Eye (tissue), 1 donor: ENCODE data around the gene SLC25A51.
"Not testable (repeated sequence)": the region's sequence is repeated elsewhere in the genome, so short reads cannot be mapped to it uniquely, and the experiment has no call there.

Source experiments
- DNase-seq: peaks from one replicate; pipeline ENCODE4 v3.0.0-alpha.2; 2015

The SLC25A51 gene

DNA sequence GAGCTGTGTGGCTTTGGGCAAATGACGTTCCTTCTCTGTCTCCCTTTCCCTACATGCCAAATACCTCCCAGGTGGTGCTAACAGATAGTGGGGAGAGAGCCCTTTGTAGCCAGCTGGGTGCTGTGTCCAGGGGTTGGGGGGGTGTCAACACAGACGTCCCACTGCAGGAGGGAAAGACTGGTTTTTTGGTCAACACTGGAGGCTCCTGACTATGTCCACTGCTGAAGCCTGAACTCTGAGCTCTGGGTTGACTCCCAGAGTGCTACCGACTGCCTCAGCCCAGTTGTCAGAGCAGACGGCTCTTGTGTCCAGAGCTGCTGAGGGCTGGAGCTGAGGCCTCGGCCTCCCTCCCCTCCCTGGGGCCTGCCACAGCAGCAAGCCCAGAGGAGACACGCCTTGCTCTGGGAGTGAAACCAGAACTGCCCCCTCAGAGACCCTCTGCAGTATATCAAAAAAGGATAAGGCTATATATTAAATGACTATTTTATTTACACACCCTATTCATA, 14.8 kb upstream of the SLC25A51 start:
- no peak for DNase-seq

GRCh38 chr9:37917801-37918664, 14.1 kb upstream of the SLC25A51 start:
- DNase-seq, result no peak

GRCh38 chr9:37917313-37917731, 13.4 kb upstream of the SLC25A51 start:
- no peak for DNase-seq

DNA sequence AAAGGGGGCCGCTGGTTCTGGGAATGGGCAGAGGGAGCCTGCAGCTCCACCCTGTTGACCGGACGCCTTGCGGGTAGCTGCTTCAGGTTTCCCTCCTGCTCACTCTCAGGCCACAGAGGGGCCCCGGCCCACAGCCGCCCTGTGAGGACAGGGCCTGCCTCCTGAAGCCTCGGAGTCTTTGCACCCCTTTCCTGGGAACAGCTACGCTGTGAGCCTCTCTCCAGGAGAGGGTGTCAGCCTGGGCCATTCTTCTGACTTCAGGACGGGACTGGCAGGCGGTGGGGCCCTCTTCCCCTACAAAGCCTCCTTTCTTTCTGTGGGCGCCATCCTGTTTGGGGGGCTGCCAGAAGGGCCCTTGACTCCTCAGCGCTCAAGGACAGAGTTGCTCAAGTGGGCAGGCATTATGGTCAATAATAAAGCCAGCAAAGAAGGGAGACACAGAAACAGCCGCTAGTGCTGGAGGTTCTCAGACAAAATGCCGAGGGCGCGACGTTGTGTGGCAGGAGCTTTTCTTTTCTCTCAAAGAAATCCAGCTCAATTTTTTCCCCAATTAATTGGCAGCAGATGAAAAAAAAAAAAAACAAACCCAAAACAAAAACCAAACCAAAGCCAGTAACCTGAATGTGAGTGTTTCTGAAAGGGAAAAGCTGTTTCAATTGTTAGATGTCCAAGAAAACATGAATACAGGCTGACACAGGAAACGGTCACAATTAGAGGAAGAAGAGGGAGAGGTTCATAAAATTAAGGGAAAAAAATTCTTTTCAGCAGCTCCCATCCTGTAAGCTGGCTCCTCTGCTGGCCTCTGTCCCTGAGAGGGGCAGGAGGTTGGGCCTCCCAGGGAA, 12.8 kb upstream of the SLC25A51 start:
- DNase-seq, result no peak

DNA sequence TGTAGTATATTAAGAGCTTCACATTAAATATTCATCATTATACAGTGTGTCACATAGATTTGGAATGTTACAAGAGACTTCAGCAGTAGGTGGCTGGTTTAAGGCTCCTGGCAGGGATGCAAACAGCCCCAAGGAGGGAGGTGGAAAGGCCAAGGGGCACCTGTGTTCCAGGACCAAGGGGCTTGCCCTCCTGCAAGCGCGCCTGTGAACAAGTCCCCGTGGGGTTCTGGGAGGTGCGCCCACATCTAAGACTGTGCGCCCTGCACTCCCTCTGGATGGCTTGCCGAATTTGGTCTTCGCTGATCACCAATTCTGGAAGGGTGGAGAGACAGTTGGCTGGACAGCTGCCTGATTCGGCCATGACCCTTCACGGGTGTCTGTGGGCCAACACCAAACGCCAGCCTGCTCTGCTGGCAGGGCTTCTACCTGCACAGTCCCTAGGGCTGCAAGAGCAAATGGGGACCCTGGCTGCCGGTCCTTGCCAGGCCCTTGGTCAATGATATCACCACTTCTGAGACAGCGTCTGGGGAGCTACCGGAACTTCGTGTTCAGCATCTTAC, 12.1 kb upstream of the SLC25A51 start:
- DNase-seq, result no peak

GRCh38 chr9:37914701-37915358, 10.9 kb upstream of the SLC25A51 start:
- DNase-seq, result no peak

GRCh38 chr9:37914154-37914551, 10.2 kb upstream of the SLC25A51 start:
- DNase-seq, result no peak

DNA sequence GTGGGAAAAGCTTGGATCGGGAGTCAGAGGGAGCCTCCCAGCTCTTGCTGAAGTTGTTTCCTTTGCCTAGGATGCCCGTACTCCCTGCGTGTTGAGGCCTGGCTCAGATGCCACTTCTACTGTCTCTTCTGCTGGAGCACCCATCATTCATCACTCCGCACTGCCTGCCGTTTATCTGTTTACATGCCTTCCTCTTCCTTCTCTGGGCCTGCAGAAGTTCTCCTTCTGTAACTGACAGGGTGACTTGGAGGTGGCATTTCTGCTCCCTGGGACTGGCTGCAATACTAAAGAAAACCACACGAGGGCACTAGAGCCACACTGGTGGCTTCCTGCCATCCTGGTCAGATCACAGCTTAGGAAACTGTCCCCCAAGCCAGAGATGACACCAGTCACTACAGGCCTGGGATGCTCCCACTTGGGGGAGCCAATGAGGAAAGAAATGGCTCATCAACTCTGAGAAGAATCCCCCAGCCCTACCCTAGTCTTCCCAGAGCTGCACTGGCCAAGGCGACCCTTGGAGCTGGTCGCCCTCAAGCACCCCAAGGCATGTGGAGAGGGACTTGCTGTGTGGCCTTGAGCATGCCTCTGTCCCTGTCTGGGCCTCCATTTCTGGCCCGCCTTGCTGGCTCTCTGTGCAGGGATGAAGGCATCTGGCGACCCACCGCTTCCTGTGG, 9.7 kb upstream of the SLC25A51 start:
- DNase-seq, result peak; percentile 97

- no peak for DNase-seq
Observed at GRCh38 chr9:37911271-37911681, 7.3 kb upstream of the SLC25A51 start.

DNA sequence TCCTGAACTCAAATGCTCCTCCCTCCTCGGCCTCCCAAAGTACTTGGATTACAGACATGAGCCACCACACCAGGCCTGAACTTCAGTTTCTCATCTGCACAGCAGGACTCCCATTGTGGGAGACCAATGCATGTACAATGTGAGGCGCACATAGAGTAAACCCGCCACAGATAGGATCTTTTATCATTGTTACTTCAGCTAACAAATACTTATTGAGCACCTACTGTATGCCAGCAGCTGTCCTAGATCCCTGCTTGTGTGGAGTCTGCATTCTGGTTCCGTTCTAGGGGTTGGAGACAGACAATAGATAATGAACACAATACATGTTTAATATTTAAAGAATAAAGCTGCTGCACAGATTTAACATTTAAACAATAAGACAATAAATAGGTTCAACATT, 6.3 kb upstream of the SLC25A51 start:
- no peak for DNase-seq

DNA sequence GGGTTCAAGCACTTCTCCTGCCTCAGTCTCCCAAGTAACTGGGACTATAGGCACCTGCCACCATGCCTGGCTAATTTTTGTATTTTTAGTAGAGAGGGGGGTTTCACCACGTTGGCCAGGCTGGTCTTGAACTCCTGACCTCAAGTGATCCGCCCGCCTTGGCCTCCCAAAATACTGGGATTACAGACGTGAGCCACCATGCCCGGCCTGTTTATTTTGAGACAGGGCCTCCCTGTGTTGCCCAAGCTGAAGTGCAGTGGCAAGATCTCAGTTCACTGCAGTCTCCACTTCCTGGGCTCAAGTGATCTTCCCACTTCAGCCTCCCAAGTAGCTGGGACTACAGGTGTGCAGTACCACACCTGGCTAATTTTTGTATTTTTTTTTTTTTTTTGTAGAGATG, 5.9 kb upstream of the SLC25A51 start:
- DNase-seq, result not testable (repeated sequence)

DNA sequence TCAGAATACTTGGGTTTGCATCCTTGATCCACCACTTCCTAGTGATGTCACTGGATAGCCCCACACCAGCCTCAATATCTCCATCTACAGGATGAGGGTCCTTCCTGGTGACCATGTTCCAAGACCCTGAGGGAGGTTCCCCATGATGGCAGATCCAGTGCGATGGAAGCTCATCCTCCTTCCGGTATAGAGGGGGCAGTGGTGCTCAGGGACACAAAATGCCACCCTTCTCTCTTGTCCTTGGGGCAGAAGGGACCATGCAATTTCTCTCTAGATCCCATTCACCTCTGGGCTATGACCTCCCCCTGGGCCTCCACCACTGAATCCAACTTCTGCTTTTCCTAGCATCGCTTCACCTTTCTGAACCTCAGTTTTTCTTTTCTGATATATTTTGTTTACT, 5.4 kb upstream of the SLC25A51 start:
- no peak for DNase-seq

DNA sequence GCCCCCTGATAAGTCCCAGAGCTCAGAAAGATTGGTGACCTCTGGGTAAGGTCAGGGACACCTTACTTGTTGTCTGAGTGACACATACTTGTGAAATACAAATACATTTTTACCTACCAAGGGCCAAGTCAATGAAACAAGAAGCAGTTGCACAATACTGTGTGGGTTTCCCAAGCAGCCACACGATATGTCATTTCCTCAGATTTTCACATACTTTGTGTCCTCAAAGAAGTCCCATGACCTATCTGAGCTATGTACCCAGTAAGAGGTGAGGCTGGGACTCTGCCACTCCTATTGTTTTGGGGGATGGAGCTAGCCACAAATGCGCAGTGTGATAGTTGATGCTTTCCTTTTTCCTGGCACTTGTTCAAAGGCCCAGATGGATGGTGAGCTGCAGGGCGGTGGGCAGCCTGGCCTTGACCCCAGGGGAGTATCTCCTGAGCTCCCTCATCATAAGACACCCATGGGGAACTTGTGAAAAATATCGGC, 4.8 kb upstream of the SLC25A51 start:
- DNase-seq, result no peak

DNA sequence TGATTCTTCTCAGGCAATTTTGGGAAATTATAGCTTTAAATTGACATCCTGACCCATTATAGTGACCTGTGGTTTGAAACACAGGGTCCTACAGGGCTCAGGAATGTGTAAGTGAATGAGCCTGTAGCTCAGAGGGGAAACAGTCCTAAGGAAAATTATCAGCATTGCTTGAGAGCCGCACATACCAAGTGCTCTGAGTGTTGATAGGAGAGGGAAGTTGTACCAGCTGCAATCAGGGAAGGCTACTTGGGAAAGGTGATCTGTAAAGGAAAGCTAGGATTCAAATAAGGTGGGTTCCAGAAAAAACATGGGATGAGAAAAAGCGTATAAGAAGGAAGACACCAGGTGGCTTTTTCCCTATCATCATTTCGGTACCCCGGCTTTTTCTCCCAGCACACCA, 4.4 kb upstream of the SLC25A51 start:
- DNase-seq, result no peak

GRCh38 chr9:37906312-37907239, 2.6 kb upstream of the SLC25A51 start:
- no peak for DNase-seq

DNA sequence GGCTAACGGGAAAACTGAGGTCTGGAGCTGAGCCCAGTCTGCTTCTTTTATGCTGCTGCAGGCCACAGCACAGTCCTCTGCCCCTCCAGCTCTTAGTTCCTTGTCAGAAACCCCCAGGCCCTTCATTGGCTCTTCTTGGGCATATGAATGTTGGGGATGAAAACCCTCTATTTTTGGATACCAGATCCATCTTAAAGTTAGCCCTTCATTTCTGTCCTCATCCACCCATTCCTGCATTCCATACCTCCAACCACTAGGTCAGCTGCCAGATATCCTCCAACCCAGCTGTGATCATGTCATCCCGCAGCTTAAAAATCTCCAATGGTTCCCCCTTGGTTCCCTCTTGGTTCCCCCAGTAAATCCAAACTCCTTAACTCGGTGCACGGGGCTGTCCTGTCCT, 1.8 kb upstream of the SLC25A51 start:
- no peak for DNase-seq

- peak; percentile 42 for DNase-seq
Observed at GRCh38 chr9:37905131-37905505, 1.2 kb upstream of the SLC25A51 start.

- no peak for DNase-seq
Observed at GRCh38 chr9:37904445-37905130, 661 bp upstream of the SLC25A51 start.

DNA sequence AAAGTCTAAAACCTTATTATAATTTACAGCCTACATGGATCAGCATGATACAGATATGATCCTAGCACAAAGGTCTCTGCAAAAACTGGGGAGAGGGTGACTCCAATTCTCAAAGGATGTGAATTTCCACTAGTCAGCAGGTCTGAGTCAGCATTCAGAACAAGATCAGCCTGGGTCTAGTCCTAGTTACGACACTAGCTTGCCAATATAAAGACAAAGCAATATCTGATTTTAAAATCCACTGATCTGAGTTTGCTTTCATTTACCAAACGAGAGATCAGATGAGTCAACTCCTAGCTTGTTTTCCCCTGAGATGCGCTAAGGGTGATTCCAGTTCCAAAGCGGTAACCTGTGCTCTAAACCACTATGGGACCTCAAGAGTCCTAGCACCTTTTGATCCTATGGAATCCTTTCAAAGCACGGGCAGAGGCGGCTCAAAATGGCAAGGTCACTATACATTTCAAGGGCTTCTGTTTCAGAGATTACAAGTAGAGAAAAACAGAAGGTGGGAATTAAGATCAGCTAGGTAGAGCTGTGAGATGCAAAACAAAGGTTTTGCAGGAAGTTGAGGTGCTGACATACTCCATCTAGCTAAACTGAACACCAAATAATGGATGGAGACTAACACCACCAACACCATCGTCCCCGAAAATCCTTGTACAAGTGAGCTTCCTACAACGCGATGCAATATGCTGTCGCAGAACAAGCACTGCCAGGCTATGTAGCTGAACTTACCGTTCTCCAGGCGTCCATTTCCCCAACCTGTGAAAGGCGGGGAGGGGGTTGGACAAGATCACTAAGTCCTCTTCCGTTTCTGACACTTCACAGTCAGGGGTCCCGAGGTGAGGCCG, 906 bp downstream of the SLC25A51 start:
- no peak for DNase-seq
